HCT116 (cell line): Measurements from ENCODE around the gene DNAJC18. TPM values are rescaled to one million over a fixed set of nuclear protein-coding genes. Genes with fewer than 3 reads are reported as not detected.

Source experiments
- ATAC-seq: fragments of 200-7000 bp; cut with Tn5 transposase; 2 replicates; pipeline ENCODE4 v1.9.1; 2020; ENCODE audit warnings: mild to moderate bottlenecking, moderate library complexity
- BruUV-seq: library from RNA; stranded (reverse); fragments of 400-500 nt; replicated peaks from 2 replicates; lab custom pipeline; 2021; lab: Mats Ljungman, UMichigan
- CTCF ChIA-PET: fragments of 300-600 bp; sonication (Branson Sonifier 250); formaldehyde crosslinking; loops from one replicate; lab custom pipeline; 2021; ENCODE audit warnings: antibody characterized with exemption; lab: Charles Lee
- POLR2A ChIA-PET: fragments of 300-600, 350-600 bp; sonication (Branson Sonifier 250); formaldehyde crosslinking; loops from one replicate; lab custom pipeline; 2021; ENCODE audit warnings: antibody characterized with exemption; lab: Charles Lee
- RAD21 ChIA-PET, 2 experiments: fragments of 300-600 bp; sonication (Branson Sonifier 250); formaldehyde crosslinking; loops; one replicate each; lab custom pipeline; 2023; ENCODE audit warnings: low total read pairs in 2 of 2; ENCODE audit not compliant: uncharacterized antibody in 2 of 2, unreplicated experiment in 2 of 2, low non-redundant PET in 1 of 2; lab: Charles Lee
- DNase-seq: peaks from one replicate; pipeline ENCODE4 v3.0.0-alpha.2; 2010; ENCODE audit warnings: low read depth, low spot score
- H2AFZ ChIP-seq: fragments of 200-600 bp; shearing (Covaris generic), sonication (generic); 2 replicates; pipeline ENCODE4 v1.6.1; 2017; ENCODE audit warnings: low read depth, mixed run types, mixed read lengths, antibody characterized with exemption, low read length; ENCODE audit not compliant: poor library complexity, severe bottlenecking
- H3K27ac ChIP-seq: 2 replicates; pipeline ENCODE4 v1.5.1; 2012; ENCODE audit warnings: low read depth, low read length
- H3K27me3 ChIP-seq: fragments of 200-600 bp; sonication (generic); 2 replicates; pipeline ENCODE4 v1.6.1; 2016; ENCODE audit warnings: mixed run types, low read length, mixed read lengths; ENCODE audit not compliant: insufficient read depth
- H3K36me3 ChIP-seq, 2 experiments: fragments of 200-500 bp in 1 of 2; fragments of 200-600 bp in 1 of 2; sonication (Bioruptor generic) in 1 of 2; sonication (generic) in 1 of 2; 2 replicates each; pipeline versions ENCODE4 v1.5.1 to v1.6.1; 2014 to 2016; ENCODE audit warnings: low read length in 2 of 2, inconsistent platforms in 1 of 2, mixed read lengths in 1 of 2, mixed run types in 1 of 2; ENCODE audit not compliant: insufficient read depth in 2 of 2, control insufficient read depth in 1 of 2
- H3K4me1 ChIP-seq, 2 experiments: fragments of 200-600 bp in 1 of 2; sonication (generic) in 1 of 2; 2 replicates each; pipeline versions ENCODE4 v1.5.1 to v1.6.1; 2012 to 2017; ENCODE audit warnings: low read length in 2 of 2, inconsistent platforms in 1 of 2, mild to moderate bottlenecking in 1 of 2, mixed read lengths in 1 of 2, mixed run types in 1 of 2, moderate library complexity in 1 of 2; ENCODE audit not compliant: insufficient read depth in 2 of 2, control insufficient read depth in 1 of 2
- H3K4me2 ChIP-seq: fragments of 200-600 bp; sonication (generic); 2 replicates; pipeline ENCODE4 v1.6.1; 2017; ENCODE audit warnings: mixed run types, low read length, mixed read lengths
- H3K4me3 ChIP-seq, 2 experiments: fragments of 200-600 bp in 1 of 2; sonication (generic) in 1 of 2; replicated peaks in 1 of 2; 2 replicates each; pipeline ENCODE4 v1.5.1; 2011 to 2016; ENCODE audit warnings: low read length in 2 of 2, control low read depth in 1 of 2, low read depth in 1 of 2, mild to moderate bottlenecking in 1 of 2, mixed read lengths in 1 of 2, mixed run types in 1 of 2
- H3K79me2 ChIP-seq: fragments of 200-600 bp; sonication (generic); 2 replicates; pipeline ENCODE4 v1.6.1; 2017; ENCODE audit warnings: mild to moderate bottlenecking, mixed run types, low read length, moderate library complexity, mixed read lengths; ENCODE audit not compliant: insufficient read depth
- H3K9ac ChIP-seq: fragments of 200-600 bp; sonication (generic); 2 replicates; pipeline ENCODE4 v1.6.1; 2016; ENCODE audit warnings: low read length, mixed read lengths
- H3K9me2 ChIP-seq: fragments of 200-600 bp; sonication (generic), shearing (Covaris generic); 2 replicates; pipeline ENCODE4 v1.6.1; 2017; ENCODE audit warnings: mixed run types, mild to moderate bottlenecking, moderate library complexity; ENCODE audit not compliant: insufficient read depth
- H3K9me3 ChIP-seq, 2 experiments: fragments of 200-500 bp in 1 of 2; fragments of 200-600 bp in 1 of 2; sonication (Bioruptor generic) in 1 of 2; sonication (generic) in 1 of 2; 2 replicates each; pipeline ENCODE4 v1.6.1; 2014 to 2017; ENCODE audit warnings: low read length in 2 of 2, mixed read lengths in 2 of 2, inconsistent platforms in 1 of 2, low read depth in 1 of 2, mild to moderate bottlenecking in 1 of 2, mixed run types in 1 of 2, moderate library complexity in 1 of 2; ENCODE audit not compliant: control insufficient read depth in 1 of 2, insufficient read depth in 1 of 2
- H4K20me1 ChIP-seq: fragments of 200-600 bp; sonication (generic), shearing (Covaris generic); 2 replicates; pipeline ENCODE4 v1.6.1; 2017; ENCODE audit warnings: mixed run types, mild to moderate bottlenecking, moderate library complexity; ENCODE audit not compliant: insufficient read depth
- CBX3 ChIP-seq: IDR thresholded peaks from 2 replicates; pipeline ENCODE4 v1.6.1; 2012; ENCODE audit warnings: low read depth
- CEBPB ChIP-seq: IDR thresholded peaks from 2 replicates; pipeline ENCODE4 v1.6.1; 2012; ENCODE audit warnings: low read depth
- EZH2phosphoT487 ChIP-seq: fragments of 200-600 bp; IDR thresholded peaks from 2 replicates; pipeline ENCODE4 v1.6.1; 2018; ENCODE audit warnings: antibody characterized with exemption, borderline replicate concordance
- FOSL1 ChIP-seq: IDR thresholded peaks from 2 replicates; pipeline ENCODE4 v1.6.1; 2012; ENCODE audit warnings: low read depth
- JUND ChIP-seq: IDR thresholded peaks from 2 replicates; pipeline ENCODE4 v1.6.1; 2012
- MAX ChIP-seq: IDR thresholded peaks from 2 replicates; pipeline ENCODE4 v1.6.1; 2012
- POLR2A ChIP-seq: IDR thresholded peaks from 2 replicates; pipeline ENCODE4 v1.7.0; 2011; ENCODE audit warnings: borderline replicate concordance; ENCODE audit not compliant: insufficient read depth, insufficient read length; ENCODE audit errors: extremely low read depth
- RAD21 ChIP-seq: IDR thresholded peaks from 2 replicates; pipeline ENCODE4 v1.6.1; 2012; ENCODE audit warnings: low read depth, mild to moderate bottlenecking
- SIN3A ChIP-seq: IDR thresholded peaks from 2 replicates; pipeline ENCODE4 v1.6.1; 2012; ENCODE audit warnings: low read depth
- TCF7L2 ChIP-seq: IDR thresholded peaks from 2 replicates; pipeline ENCODE4 v1.7.0; 2011; ENCODE audit warnings: borderline replicate concordance, inconsistent platforms; ENCODE audit not compliant: insufficient read depth, insufficient read length; ENCODE audit errors: extremely low read depth
- YY1 ChIP-seq: IDR thresholded peaks from 2 replicates; pipeline ENCODE4 v1.6.1; 2011; ENCODE audit warnings: low read length, low read depth, moderate library complexity, mild to moderate bottlenecking; ENCODE audit not compliant: insufficient replicate concordance; ENCODE audit errors: extremely low read depth
- ZBTB33 ChIP-seq: IDR thresholded peaks from 2 replicates; pipeline ENCODE4 v1.6.1; 2011; ENCODE audit warnings: mild to moderate bottlenecking, low read length, moderate library complexity; ENCODE audit not compliant: insufficient replicate concordance; ENCODE audit errors: extremely low read depth
- ZFX ChIP-seq: fragments of 450-650 bp; IDR thresholded peaks from 2 replicates; pipeline ENCODE4 v1.6.1; 2017
- intact Hi-C: fragments of 100-400 bp; cut with micrococcal nuclease; formaldehyde crosslinking; loops from 2 replicates; pipeline ENCODE4 v1.10.0; 2022
- total RNA-seq: library from RNA; stranded (reverse); gene quantifications from one replicate; pipeline ENCODE4 v1.2.1, GENCODE V29; 2021; ENCODE audit not compliant: unreplicated experiment

The DNAJC18 gene
- total RNA-seq, 1 experiment from 2014 or later, result 5.7 TPM

- POLR2A ChIA-PET, result interaction anchor here (1.1 kb wide), 1 partner anchor 30 kb away, joined by 3 read pairs; the partner anchor contains the start of gene PAIP2
- no peak for TF ChIP-seq SIN3A
- TF ChIP-seq YY1, result no peak
- no peak for TF ChIP-seq MAX
- no peak for TF ChIP-seq CEBPB
- TF ChIP-seq ZBTB33, result no peak
- TF ChIP-seq EZH2phosphoT487, result no peak
- no peak for TF ChIP-seq RAD21
- no peak for TF ChIP-seq TCF7L2
- no peak for TF ChIP-seq POLR2A
- no peak for TF ChIP-seq ZFX
- TF ChIP-seq FOSL1, result no peak
- no peak for TF ChIP-seq CBX3
- no peak for TF ChIP-seq JUND
- TF ChIP-seq, all 23 proteins: peak for 0
- H3K4me3 ChIP-seq, result no peak overlapping the region
- intact Hi-C loops, result loop anchor here (10.0 kb wide), 1 partner anchor 177 kb away; the partner anchor contains the start of gene SIL1
- no peaks in the 10 kb centered on the region for H3K9me3 ChIP-seq
- no peaks in the 10 kb centered on the region for H3K79me2 ChIP-seq
- ATAC-seq (no peak), DNase-seq (no peak)
- H3K4me2 ChIP-seq, result no peak overlapping the region
- H3K9ac ChIP-seq, result no peak overlapping the region
- H3K4me1 ChIP-seq, result peaks cover 28 to 29% of the 10 kb centered on the region in 2 experiments
- no TSS peak for BruUV-seq
- no peaks in the 10 kb centered on the region for H3K9me2 ChIP-seq
- H3K27me3 ChIP-seq, result no peaks in the 10 kb centered on the region
- H4K20me1 ChIP-seq, result no peaks in the 10 kb centered on the region
- peaks cover 12 to 20% of the 10 kb centered on the region in 2 experiments; a peak in 3 of 4 replicates for H3K36me3 ChIP-seq
- peak overlapping the region; percentile 3; the same call in 1 of the 2 replicates for H3K27ac ChIP-seq
- ChIA-PET RAD21 (no interaction called here), CTCF (no interaction called here)
- H2AFZ ChIP-seq, result no peak overlapping the region
These were observed 67.6 kb downstream of the DNAJC18 start for GRCh38 chr5:139371482-139372435.
